Endometrium (tissue), 2 donors: Measurements from ENCODE around the gene SYCP1.
"Not testable (repeated sequence)": the region's sequence is repeated elsewhere in the genome, so short reads cannot be mapped to it uniquely, and the experiment has no call there.

Experiments used
- FAIRE-seq: peaks from 2 replicates; lab custom pipeline; 2012; peaks lifted over from hg19 to GRCh38; lab: Jason Lieb, UNC
- donor health status: control.
- donor health status: control.

SYCP1 gene

GRCh38 chr1:114979278-114979891, 124.7 kb downstream of the SYCP1 start:
- peak; percentile 74 for FAIRE-seq

DNA sequence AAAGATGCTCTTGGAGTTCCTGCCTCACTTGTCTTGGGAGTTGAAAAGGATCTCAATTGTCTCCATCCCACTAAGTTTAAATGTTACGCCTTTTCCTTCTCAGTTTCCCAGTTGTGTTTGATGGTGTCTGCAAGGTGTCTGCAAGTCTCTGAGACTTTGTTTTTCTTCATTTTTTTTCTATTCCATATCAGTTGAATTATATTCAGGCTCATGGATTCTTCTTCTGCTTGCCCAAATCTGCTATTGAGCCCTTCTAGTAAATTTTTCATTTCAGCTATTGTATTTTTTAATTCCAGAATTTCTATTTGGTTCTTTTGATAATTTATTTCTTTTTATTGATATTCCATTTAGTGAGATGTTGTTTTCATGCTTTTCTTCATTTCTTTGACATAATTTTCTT, 127.6 kb downstream of the SYCP1 start:
- no peak for FAIRE-seq

GRCh38 chr1:114986286-114986685, 131.6 kb downstream of the SYCP1 start:
- no peak for FAIRE-seq

DNA sequence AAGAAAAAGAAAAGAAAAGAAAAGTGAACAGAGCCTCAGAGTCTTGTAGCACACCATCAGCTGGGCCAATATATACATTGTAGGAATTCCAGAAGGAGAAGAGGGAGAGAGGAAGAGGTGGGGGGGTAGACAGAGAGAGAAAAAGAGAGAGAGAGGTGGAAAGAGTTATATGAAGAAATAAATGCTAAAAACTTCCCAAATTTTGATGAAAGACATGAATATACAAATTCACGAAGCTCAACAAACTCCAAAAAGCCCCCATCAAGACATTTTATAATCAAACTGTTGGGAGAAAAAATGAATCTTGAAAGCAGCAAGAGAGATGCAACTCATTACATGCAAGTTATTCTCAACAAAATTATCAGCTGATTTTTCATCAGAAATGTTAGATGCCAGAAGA, 133.4 kb downstream of the SYCP1 start:
- FAIRE-seq = no peak

DNA sequence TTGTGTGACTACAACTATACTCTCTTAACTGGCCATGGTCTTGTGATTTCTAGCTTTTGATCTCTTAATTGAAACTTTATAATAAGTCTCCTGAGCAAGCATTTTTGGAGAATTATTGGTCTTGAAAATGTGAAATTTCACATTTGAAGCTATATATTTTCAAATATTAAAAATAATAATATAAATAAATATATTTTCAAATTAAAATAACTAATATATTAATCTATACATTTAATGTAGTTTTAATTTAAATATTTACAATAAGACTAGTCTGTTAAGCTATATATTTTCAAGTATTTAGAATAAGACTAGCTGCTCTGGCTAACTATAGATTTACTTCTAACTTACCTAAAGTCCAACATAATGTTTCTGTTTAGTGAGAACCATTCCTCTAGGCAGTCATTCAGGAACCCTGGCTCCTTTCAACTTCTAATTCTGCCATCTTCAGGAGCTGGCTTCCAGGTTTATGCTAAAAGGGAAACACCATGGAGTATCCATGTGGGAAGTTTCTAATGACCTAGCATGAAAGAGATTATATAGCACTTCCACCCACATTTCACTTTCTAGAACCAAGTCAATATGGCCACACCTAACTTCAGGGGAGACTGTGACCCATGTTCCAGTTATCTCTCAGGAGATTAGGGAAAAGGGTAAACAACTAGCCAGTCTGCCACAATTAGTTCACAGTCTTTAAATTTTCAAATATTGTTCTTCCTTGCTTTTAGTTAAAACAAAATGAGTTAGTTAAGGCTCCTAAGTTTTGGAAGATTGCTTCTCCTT, 143.0 kb downstream of the SYCP1 start:
- peak; percentile 4 for FAIRE-seq

GRCh38 chr1:115006191-115006590, 151.5 kb downstream of the SYCP1 start:
- FAIRE-seq = no peak

DNA sequence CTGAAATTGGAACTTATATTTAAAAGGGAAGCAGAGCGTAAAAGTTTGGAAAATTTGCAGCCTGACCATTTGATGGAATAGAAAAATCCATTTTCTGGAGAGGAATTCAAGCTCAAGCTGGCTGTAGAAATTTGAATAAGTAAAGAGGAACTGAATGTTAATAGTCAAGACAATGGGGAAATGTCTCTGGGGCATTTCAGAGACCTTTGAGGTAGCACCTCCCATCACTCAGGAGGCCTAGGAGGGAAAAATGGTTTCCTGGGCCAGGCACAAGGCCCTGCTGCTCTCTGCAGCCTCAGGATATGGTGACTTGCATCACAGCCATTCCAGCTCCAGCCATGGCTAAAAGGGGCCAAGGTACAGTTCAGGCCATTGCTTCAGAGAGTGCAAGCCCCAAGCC, 157.3 kb downstream of the SYCP1 start:
- FAIRE-seq = no peak

DNA sequence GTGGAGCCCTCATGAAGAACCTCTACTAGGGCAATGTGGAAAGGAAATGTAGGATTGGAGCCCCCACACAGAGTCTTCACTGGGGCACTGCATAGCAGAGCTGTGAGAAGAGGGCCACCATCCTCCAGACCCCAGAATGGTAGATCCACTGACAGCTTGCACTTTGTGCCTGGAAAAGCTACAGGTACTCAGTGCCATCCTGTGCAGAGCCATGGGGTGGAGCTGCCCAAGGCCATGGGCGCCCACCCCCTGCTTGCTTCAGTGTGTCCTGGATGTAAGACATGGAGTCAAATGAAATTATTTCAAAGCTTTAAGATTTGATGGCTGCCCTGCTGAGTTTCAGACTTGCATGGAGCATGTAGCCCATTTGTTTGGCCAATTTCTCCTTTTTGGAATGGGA, 157.8 kb downstream of the SYCP1 start:
- no peak for FAIRE-seq

DNA sequence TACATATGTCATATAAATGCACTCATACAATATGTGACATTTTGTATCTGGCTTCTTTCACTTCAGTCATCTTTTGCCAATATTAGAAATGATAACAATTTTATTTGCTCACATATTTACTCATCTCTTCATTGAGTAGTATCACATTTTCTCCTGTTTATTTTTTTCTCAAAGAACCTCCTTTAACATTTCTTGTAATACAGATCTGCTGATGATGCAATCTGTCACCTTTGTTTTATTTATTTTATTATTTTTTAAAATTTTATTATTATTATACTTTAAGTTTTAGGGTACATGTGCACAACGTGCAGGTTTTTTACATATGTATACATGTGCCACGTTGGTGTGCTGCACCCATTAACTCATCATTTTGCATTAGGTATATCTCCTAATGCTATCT, 159.1 kb downstream of the SYCP1 start:
- FAIRE-seq = no peak

GRCh38 chr1:115019549-115019948, 164.9 kb downstream of the SYCP1 start:
- not testable (repeated sequence) for FAIRE-seq

- FAIRE-seq = no peak
Measured at GRCh38 chr1:115021145-115021544, 166.5 kb downstream of the SYCP1 start.

GRCh38 chr1:115023593-115023992, 168.9 kb downstream of the SYCP1 start:
- FAIRE-seq = no peak

GRCh38 chr1:115029526-115029925, 174.9 kb downstream of the SYCP1 start, which contains the start of gene TSHB:
Gene TSHB (plus strand): TSS chr1:115029826. CDS start chr1:115033363, 3,537 bp downstream.
- FAIRE-seq = no peak

DNA sequence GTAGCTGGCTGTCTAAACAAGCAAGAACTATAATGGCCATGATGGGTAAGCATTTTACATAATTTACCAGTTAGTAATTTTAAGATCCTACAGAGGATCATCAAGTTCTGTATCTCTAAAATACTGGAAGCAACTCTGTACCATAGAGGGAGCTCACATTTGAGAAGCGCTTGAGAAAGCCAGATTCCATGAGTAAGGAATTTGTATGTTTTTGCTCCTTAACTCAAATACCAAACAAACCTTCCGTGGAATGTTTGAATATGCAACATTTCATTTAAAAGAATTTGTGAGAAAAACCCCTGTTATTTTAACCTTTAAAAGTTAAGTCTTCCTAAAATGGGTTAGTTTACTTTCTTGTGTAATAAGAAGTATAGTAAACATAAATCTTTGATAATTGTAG, 176.9 kb downstream of the SYCP1 start:
- peak; percentile 80 for FAIRE-seq

DNA sequence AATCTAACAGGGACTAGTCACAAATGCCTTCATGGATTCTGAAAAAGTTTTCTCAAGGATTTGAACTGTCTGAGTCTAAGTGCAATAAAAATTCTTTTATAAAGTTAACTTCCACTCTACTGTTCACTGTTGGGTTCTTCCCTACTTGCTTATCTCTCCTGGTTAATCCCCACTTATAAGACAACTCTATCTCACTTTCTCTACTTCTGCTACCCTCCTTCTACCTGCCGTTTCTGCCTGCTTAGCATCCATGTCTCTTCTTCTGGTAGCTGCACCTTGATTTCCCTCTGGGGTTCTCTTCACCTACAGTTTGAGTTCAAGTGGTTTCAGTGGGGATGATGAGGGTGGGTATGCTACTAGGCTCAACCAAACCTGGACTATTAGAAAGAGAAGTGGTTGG, 181.0 kb downstream of the SYCP1 start:
- FAIRE-seq = no peak

GRCh38 chr1:115036814-115037507, 182.3 kb downstream of the SYCP1 start:
- FAIRE-seq = no peak

DNA sequence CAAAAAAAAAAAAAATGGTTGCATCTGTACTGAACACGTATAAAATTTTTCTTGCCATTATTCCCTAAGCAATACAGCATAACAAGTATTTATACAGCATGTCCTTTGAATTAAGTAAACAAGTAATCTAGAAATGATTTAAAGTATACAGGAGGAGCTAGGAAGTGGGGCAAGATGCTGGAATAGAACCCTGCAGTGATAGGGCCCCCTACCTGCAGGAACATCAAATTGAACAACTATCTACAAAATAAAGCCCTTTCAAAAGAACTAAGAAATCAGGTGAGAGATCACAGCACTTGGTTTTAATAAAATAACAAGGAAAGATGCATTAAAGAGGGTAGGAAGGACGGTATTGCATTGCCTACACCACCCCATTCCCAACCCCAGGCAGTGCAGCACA, 185.8 kb downstream of the SYCP1 start:
- no peak for FAIRE-seq

GRCh38 chr1:115041654-115042053, 187.0 kb downstream of the SYCP1 start:
- FAIRE-seq = no peak
